ENCODE measurements around the gene BBLN.
"Not testable (repeated sequence)": the region's sequence is repeated elsewhere in the genome, so short reads cannot be mapped to it uniquely, and the experiment has no call there.

The BBLN gene

DNA sequence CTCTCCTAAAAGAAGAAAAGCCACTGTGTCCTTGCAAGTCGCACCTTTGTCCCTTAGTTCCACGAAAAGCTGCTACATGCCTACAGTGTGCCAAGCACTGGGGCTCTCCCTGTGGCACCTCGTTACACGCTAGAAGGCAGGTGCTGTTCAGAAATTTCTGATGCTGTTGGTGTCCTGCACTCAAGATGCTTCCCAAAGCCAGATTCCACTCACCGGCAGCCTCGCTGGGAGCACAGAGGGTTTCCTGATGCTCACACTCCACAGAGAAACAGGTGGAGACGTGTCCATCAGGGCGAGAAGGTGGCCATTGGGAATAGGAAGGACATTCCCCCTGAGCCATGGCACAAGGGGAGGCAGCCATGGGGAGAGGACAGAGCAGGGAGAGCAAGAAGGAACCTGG is 28.7 kb upstream of the BBLN start:
- not testable (repeated sequence) for H4K20me1 ChIP-seq (ENCODE audit: control insufficient read depth, insufficient read depth, low read depth, low read length); H3K4me3 ChIP-seq (ENCODE audit: low read length); H3K36me3 ChIP-seq (ENCODE audit: control insufficient read depth, low read length); H3K4me2 ChIP-seq (ENCODE audit: low read length); H3K9me2 ChIP-seq (replicated peaks; ENCODE audit: control insufficient read depth, low read length); H3K9me3 ChIP-seq (ENCODE audit: control insufficient read depth, insufficient read depth, low read length); H3K27ac ChIP-seq (ENCODE audit: low read depth, low read length); H3F3A ChIP-seq (ENCODE audit: control insufficient read depth, insufficient read depth)
- Histone ChIP-seq H3K79me2 (ENCODE audit: control insufficient read depth, low read length) (peaks cover 12% of the 10 kb centered on the region), H3K27me3 (ENCODE audit: control insufficient read depth, low read length) (peaks cover 25% of the 10 kb centered on the region), H3K4me1 (ENCODE audit: control insufficient read depth, low read length) (peaks cover 10% of the 10 kb centered on the region)

DNA sequence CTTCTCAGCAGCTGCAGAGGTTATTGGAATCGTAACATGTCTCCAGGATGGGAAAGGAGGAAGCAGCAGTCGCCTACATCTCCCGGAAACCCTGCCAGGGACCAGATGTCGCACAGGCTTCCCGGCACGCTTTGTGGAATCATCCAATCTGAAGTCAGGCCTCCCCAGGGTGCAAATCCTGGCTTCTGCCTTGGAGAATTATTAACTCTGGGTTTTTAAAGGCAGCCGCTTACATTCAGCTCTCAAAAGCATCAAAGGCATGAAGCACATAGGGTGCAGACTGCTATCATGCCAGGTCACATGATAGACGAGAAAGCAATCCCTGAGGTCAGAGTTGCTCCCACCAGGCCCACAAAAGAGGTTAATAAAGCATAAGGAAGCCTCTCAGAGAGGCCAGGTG is 27.9 kb upstream of the BBLN start:
- not testable (repeated sequence) for H3K4me2 ChIP-seq (ENCODE audit: low read length); H4K20me1 ChIP-seq (ENCODE audit: control insufficient read depth, insufficient read depth, low read depth, low read length); H3K27ac ChIP-seq (ENCODE audit: low read depth, low read length); H3K9me3 ChIP-seq (ENCODE audit: control insufficient read depth, insufficient read depth, low read length); H3K9me2 ChIP-seq (replicated peaks; ENCODE audit: control insufficient read depth, low read length); H3K36me3 ChIP-seq (ENCODE audit: control insufficient read depth, low read length); H3K4me3 ChIP-seq (ENCODE audit: low read length); H3F3A ChIP-seq (ENCODE audit: control insufficient read depth, insufficient read depth); H3K79me2 ChIP-seq (ENCODE audit: control insufficient read depth, low read length); H3K4me1 ChIP-seq (ENCODE audit: control insufficient read depth, low read length)
- H3K27me3 ChIP-seq (ENCODE audit: control insufficient read depth, low read length) = peaks cover 29% of the 10 kb centered on the region

DNA sequence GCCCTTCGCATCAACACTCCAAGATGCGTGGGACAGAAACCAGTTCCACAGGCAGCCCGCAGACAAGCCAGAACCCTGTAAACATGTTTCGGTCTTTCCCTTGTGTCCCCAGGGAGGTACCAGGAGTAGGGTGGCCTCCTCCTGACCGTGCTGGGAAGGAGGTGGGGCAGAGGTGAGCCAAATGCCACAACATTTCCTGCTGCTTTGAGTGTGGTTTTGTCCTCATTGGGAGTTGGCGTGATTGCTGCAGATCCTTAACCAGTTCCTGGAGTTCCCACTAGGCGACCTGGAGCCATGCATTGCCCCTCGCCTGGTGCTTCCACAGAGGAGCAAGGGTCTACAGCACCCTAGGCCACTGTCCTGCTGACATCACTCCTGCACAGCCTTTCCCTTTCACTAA is 24.5 kb upstream of the BBLN start:
- not testable (repeated sequence) for H3K79me2 ChIP-seq (ENCODE audit: control insufficient read depth, low read length); H3K36me3 ChIP-seq (ENCODE audit: control insufficient read depth, low read length); H3K9me3 ChIP-seq (ENCODE audit: control insufficient read depth, insufficient read depth, low read length); H3F3A ChIP-seq (ENCODE audit: control insufficient read depth, insufficient read depth); H3K4me1 ChIP-seq (ENCODE audit: control insufficient read depth, low read length); H3K4me3 ChIP-seq (ENCODE audit: low read length); H3K4me2 ChIP-seq (ENCODE audit: low read length); H3K9me2 ChIP-seq (replicated peaks; ENCODE audit: control insufficient read depth, low read length); H4K20me1 ChIP-seq (ENCODE audit: control insufficient read depth, insufficient read depth, low read depth, low read length); H3K27ac ChIP-seq (ENCODE audit: low read depth, low read length)
- peaks cover 29% of the 10 kb centered on the region for H3K27me3 ChIP-seq (ENCODE audit: control insufficient read depth, low read length)

DNA sequence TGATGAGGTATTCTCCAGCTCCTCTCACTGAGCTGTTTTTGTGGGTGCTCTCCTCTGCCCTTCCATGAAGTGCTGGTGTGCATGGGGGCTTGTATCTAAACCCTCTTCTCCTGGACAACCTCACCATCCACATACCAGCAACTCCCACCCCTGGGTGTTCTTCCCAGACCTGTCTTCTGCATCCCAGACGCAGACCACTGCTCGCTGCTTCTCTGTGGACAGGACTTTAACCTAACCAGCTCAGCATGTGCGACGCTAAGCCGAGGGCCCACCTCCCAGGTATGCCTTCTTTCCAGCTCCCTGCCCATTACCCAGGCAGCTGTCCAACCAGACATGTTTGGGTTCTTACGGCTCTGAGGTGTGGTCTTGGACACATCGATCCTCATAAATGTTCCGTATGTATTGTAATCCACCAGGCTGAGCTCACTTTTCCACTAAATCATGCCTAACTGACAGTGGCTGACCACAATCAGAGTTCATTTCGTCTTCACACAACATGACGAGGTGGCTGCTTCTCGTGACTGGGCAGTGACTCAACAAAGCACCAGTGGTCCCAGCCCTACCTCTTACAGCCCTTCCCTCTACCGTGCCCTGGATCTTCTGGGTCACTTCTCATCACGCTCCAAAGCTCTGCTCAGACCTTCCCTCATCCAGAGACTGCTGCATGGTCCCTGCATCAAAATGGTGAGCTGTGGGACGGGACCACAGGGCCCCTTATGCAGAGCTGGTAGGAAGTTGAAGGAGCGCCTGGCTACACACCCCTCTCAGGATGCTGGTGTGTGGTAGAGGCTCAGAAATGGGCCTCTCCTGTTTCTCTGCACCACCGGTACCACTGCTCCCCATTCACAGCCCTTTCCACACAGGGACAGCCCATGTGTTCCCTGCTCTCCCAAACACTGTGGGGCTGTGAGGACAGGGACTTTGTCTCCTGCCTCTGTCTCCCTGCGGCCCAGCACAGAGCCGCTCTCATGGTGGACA is 23.0 kb upstream of the BBLN start:
- peaks cover 29% of the 10 kb centered on the region for H3K27me3 ChIP-seq (ENCODE audit: control insufficient read depth, low read length)
- H3K79me2 ChIP-seq (ENCODE audit: control insufficient read depth, low read length) = no peaks in the 10 kb centered on the region
- H3K4me2 ChIP-seq (ENCODE audit: low read length) = no peak overlapping the region
- H3K4me3 ChIP-seq (ENCODE audit: low read length) = no peak overlapping the region
- H3K36me3 ChIP-seq (ENCODE audit: control insufficient read depth, low read length) = no peaks in the 10 kb centered on the region
- no peaks in the 10 kb centered on the region for H3F3A ChIP-seq (ENCODE audit: control insufficient read depth, insufficient read depth)
- TF ChIP-seq, protein P1, sequence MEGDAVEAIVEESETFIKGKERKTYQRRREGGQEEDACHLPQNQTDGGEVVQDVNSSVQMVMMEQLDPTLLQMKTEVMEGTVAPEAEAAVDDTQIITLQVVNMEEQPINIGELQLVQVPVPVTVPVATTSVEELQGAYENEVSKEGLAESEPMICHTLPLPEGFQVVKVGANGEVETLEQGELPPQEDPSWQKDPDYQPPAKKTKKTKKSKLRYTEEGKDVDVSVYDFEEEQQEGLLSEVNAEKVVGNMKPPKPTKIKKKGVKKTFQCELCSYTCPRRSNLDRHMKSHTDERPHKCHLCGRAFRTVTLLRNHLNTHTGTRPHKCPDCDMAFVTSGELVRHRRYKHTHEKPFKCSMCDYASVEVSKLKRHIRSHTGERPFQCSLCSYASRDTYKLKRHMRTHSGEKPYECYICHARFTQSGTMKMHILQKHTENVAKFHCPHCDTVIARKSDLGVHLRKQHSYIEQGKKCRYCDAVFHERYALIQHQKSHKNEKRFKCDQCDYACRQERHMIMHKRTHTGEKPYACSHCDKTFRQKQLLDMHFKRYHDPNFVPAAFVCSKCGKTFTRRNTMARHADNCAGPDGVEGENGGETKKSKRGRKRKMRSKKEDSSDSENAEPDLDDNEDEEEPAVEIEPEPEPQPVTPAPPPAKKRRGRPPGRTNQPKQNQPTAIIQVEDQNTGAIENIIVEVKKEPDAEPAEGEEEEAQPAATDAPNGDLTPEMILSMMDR (IDR thresholded peaks at IDR 0.05; ENCODE audit: low read depth, low read length, poor library complexity, severe bottlenecking) = no peak
- TF ChIP-seq EZH2phosphoT487 (IDR thresholded peaks at IDR 0.05; ENCODE audit: borderline replicate concordance, low read length) = no peak
- no peaks in the 10 kb centered on the region for H3K4me1 ChIP-seq (ENCODE audit: control insufficient read depth, low read length)
- no peaks in the 10 kb centered on the region for H3K9me3 ChIP-seq (ENCODE audit: control insufficient read depth, insufficient read depth, low read length)
- no peak overlapping the region for H3K27ac ChIP-seq (ENCODE audit: low read depth, low read length)
- no peaks in the 10 kb centered on the region for H3K9me2 ChIP-seq (replicated peaks; ENCODE audit: control insufficient read depth, low read length)
- H4K20me1 ChIP-seq (ENCODE audit: control insufficient read depth, insufficient read depth, low read depth, low read length) = no peaks in the 10 kb centered on the region

DNA sequence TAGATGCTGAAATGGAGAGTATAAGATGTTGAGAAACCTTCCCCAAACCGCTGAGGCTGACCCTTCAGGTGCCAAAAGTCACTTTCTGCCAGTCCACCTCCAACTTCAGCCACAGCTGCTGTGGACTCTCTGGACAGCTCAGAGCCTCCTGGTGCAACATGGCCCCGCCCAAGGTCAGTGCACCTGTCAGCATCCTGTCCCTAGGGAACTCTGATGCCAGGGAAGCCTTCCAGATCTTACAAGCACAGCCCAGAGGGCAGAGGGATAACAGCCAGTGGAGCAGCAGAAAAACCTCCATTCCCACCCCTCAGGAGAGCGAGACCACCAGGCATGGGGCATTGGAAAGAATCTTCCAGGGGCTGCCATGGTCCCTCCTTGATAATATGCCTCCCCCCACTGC is 22.1 kb upstream of the BBLN start:
- TF ChIP-seq, protein P1 (IDR thresholded peaks at IDR 0.05; ENCODE audit: low read depth, low read length, poor library complexity, severe bottlenecking) = no peak
- Histone ChIP-seq H3K9me3 (ENCODE audit: control insufficient read depth, insufficient read depth, low read length) (no peaks in the 10 kb centered on the region), H3K27me3 (ENCODE audit: control insufficient read depth, low read length) (peaks cover 24% of the 10 kb centered on the region), H3K9me2 (replicated peaks; ENCODE audit: control insufficient read depth, low read length) (no peaks in the 10 kb centered on the region), H3K36me3 (ENCODE audit: control insufficient read depth, low read length) (no peaks in the 10 kb centered on the region), H3F3A (ENCODE audit: control insufficient read depth, insufficient read depth) (no peaks in the 10 kb centered on the region), H3K4me3 (ENCODE audit: low read length) (no peak overlapping the region), H3K79me2 (ENCODE audit: control insufficient read depth, low read length) (no peaks in the 10 kb centered on the region), H4K20me1 (ENCODE audit: control insufficient read depth, insufficient read depth, low read depth, low read length) (no peaks in the 10 kb centered on the region), H3K27ac (ENCODE audit: low read depth, low read length) (no peak overlapping the region), H3K4me2 (ENCODE audit: low read length) (no peak overlapping the region), H3K4me1 (ENCODE audit: control insufficient read depth, low read length) (no peaks in the 10 kb centered on the region)

All from DOHH2 (cell line).